ENCODE data around the gene ASCL1.

The ASCL1 gene

GRCh38 chr12:102990419-102990818, 32.9 kb downstream of the ASCL1 start:
- DNase-seq: no peak

- no peak for DNase-seq
Observed at GRCh38 chr12:102992297-102992696, 34.8 kb downstream of the ASCL1 start.

- no peak for DNase-seq
Observed at GRCh38 chr12:102992720-102993119, 35.2 kb downstream of the ASCL1 start.

- DNase-seq: no peak
Observed at GRCh38 chr12:102993537-102993936, 36.1 kb downstream of the ASCL1 start.

- no peak for DNase-seq
Observed at GRCh38 chr12:102995372-102995771, 37.9 kb downstream of the ASCL1 start.
